Lower lobe of right lung (tissue), 2 donors: ENCODE results near the gene NUMB. TPM values are rescaled to one million over a fixed set of nuclear protein-coding genes. Genes with fewer than 3 reads are reported as not detected.

Experiments used
- ATAC-seq, 2 donors: fragments of 200-7000 bp; cut with Tn5 transposase; one replicate each; pipeline ENCODE4 v1.9.1; 2020 to 2022; ENCODE audit warnings: mild to moderate bottlenecking in 2 of 2, moderate library complexity in 2 of 2
- DNase-seq: peaks from one replicate; pipeline ENCODE4 v3.0.0-alpha.2; 2020
- H3K27ac ChIP-seq: fragments of 200-600 bp; one replicate; pipeline ENCODE4 v1.8.0; 2022
- H3K27me3 ChIP-seq: fragments of 200-600 bp; one replicate; pipeline ENCODE4 v1.8.0; 2022; ENCODE audit warnings: low read depth
- H3K36me3 ChIP-seq: fragments of 200-600 bp; one replicate; pipeline ENCODE4 v1.8.0; 2022; ENCODE audit warnings: mild to moderate bottlenecking
- H3K4me1 ChIP-seq: fragments of 200-600 bp; one replicate; pipeline ENCODE4 v1.8.0; 2022
- H3K4me3 ChIP-seq: fragments of 200-600 bp; one replicate; pipeline ENCODE4 v1.8.0; 2022; ENCODE audit warnings: mild to moderate bottlenecking
- H3K9me3 ChIP-seq: fragments of 200-600 bp; one replicate; pipeline ENCODE4 v1.8.0; 2022
- intact Hi-C: fragments of 100-400 bp; cut with DNase I; formaldehyde crosslinking; loops from one replicate; pipeline ENCODE4 v1.11.0; 2022
- total RNA-seq: library from RNA; stranded (reverse); fragmentation: NEBNext Ultra II Directional; extraction: Animal tissue kit (Norgen Biotek cat#: 25700); gene quantifications from one replicate; pipeline ENCODE4 v1.2.1, GENCODE V29; 2021
- TF ChIP-seq, protein P1 (sequence below): fragments of 200-600 bp; IDR thresholded peaks from one replicate; pipeline ENCODE4 v1.8.0; 2022; ENCODE audit warnings: antibody characterized with exemption, mild to moderate bottlenecking
- donor health status: DM: no; HTN: yes; CAD: no; lungs with severe emphysema.

NUMB gene
- total RNA-seq, 1 donor from 2014 or later = 126 TPM

DNA sequence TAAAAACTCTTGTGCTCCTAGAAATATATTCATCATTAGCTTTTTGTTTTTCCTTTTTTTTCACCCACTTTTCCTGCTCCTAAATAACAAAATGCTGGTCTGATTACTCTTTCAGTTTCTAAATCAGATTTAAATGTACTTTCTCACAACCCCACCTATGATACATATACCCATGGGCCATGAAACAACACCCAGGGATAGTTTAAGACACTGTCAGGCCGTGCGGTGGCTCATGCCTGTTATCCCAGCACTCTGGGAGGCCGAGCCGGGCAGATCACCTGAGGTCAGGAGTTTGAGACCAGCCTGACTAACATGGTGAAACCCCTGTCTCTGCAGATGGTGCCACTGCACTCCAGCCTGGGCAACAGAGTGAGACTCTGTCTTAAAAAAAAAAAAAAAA, 1.6 kb upstream of the NUMB start:
- DNase-seq (no peak), ATAC-seq (no peak)
- Histone ChIP-seq H3K4me3 (no peak overlapping the region), H3K36me3 (no peaks in the 10 kb centered on the region), H3K27me3 (no peaks in the 10 kb centered on the region), H3K4me1 (peaks cover 80% of the 10 kb centered on the region), H3K9me3 (no peaks in the 10 kb centered on the region), H3K27ac (no peak overlapping the region)
- TF ChIP-seq, protein P1, sequence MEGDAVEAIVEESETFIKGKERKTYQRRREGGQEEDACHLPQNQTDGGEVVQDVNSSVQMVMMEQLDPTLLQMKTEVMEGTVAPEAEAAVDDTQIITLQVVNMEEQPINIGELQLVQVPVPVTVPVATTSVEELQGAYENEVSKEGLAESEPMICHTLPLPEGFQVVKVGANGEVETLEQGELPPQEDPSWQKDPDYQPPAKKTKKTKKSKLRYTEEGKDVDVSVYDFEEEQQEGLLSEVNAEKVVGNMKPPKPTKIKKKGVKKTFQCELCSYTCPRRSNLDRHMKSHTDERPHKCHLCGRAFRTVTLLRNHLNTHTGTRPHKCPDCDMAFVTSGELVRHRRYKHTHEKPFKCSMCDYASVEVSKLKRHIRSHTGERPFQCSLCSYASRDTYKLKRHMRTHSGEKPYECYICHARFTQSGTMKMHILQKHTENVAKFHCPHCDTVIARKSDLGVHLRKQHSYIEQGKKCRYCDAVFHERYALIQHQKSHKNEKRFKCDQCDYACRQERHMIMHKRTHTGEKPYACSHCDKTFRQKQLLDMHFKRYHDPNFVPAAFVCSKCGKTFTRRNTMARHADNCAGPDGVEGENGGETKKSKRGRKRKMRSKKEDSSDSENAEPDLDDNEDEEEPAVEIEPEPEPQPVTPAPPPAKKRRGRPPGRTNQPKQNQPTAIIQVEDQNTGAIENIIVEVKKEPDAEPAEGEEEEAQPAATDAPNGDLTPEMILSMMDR = no peak
- intact Hi-C loops = loop anchor here (10.0 kb wide), 1 partner anchor 165 kb away; no protein-coding TSS in a partner anchor

DNA sequence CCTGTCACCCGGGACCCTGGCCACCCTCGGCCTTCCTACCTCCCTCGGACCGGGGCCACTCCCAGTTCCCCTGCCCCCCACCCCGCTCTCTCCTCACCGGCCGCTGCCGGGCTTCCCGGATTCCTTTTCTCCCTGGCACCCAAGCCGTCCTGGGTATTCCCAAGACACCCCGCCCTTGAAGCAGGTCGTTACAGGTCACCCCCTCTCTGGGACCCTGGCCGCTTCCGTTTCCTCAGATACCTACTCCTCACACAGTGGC, 493 bp downstream of the NUMB start:
- TF ChIP-seq, protein P1 = no peak
- no peaks in the 10 kb centered on the region for H3K36me3 ChIP-seq
- no peaks in the 10 kb centered on the region for H3K9me3 ChIP-seq
- DNase-seq (peak; percentile 71), ATAC-seq (peak; percentile 41 to 60)
- intact Hi-C loops = no loop called here
- no peaks in the 10 kb centered on the region for H3K27me3 ChIP-seq
- H3K4me3 ChIP-seq = peak overlapping the region; percentile 87
- peak overlapping the region; percentile 91 for H3K27ac ChIP-seq
- peaks cover 75% of the 10 kb centered on the region for H3K4me1 ChIP-seq

DNA sequence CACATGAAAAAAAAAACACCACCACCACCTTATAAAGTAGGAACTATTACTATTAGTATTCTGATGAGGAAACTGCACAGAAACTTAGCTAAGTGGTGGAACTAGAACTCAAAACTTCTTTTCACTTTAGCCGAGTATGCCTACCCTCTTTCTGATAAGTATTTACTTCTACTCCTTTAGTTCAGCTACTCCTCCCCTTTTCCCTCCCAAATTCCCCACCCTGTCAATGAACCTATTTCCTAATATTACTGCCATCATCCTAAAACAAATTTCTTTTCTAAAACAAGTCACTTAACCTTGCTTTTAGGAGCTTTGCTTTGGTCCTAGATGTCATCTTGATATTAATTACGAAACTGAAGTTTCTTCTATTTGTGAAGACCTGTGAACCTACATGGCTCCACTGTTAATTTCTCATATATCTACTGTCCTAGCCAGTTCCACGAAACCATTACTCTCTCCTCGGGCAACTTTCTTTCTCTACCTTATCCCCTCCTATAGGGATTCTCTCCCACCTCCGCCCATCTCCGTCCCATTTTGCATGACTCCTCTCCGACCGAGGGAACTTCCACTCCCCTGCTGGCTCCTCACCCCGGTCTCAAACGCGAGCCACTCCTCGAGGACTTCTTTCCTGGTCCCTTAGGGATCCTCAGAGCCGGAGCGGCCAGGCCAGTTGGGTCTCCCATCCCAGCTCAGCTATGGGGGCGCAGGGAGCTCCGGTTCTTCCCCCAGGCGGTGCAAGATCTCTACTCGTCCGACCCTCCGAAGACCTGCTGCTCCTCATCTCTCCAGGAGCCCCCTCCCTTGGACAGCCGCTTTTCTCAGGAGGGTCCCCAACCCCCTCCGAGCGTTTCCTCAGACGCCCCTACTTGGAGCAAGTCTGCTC, 1.1 kb downstream of the NUMB start:
- intact Hi-C loops = no loop called here
- Histone ChIP-seq H3K4me3 (peak overlapping the region; percentile 87), H3K27ac (peak overlapping the region; percentile 91), H3K9me3 (no peaks in the 10 kb centered on the region), H3K36me3 (no peaks in the 10 kb centered on the region), H3K4me1 (peaks cover 75% of the 10 kb centered on the region), H3K27me3 (no peaks in the 10 kb centered on the region)
- TF ChIP-seq, protein P1 = no peak
- DNase-seq = peak; percentile 63
- peak; percentile 32 to 56 for ATAC-seq

DNA sequence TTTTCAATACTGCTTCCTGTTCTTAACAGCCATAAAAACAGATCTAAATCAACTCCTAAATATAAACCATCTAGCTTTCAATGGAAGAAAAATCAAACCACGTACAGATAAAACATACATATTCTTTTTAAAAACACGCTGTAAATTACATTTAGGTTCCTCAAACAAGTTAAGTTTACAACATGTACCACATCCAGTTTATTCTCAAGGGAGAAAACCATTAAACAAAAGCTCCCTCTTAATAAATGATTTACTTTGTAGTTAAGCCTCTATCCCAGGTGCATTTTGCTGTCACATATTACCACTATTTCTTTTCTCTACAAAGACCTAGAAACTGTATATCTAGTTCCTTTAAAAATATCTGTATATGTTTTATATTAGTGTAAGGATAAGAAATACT, 3.1 kb downstream of the NUMB start:
- TF ChIP-seq, protein P1 = no peak
- H3K9me3 ChIP-seq = no peaks in the 10 kb centered on the region
- peaks cover 63% of the 10 kb centered on the region for H3K4me1 ChIP-seq
- DNase-seq = no peak
- H3K36me3 ChIP-seq = no peaks in the 10 kb centered on the region
- intact Hi-C loops = no loop called here
- no peaks in the 10 kb centered on the region for H3K27me3 ChIP-seq
- H3K4me3 ChIP-seq = no peak overlapping the region
- no peak for ATAC-seq
- peak overlapping the region; percentile 37 for H3K27ac ChIP-seq

DNA sequence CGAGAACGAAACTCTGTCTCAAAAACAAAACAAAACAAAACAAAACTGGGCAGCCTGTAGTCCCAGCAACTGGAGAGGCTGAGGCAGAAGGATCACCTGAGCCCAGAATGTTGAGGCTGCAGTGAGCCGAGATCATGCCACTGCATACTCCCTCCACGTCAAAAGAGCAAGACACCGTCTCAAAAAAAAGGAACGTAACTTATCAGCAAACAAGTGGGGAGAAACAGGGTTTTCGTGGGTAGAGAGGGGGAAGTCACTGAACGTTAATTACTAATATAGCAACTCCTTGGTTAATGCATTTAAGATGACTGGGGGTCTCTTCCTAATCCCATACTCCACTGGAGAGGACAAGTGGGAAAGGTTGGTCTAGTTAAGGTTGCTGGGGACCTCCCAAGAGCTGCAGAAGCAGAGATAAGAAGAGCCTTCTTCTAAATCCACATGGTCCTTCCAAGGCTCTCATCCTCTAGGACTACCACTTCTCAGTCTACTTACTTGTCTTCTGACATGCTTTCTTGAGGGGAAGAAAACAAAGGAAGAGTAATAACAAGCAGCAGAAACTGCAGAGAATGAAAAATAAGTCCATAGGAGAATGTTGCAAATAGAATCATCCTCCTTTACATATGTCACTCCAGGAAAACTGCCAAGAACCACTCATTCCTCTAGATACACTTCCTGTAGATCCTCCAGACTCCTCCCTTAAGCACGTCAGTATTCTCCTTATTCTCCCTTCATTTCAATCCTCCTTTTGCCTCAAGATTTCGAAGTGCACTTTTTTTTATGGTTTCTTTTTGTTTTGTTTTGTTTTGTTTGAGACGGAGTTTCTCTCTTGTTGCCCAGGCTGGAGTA, 5.8 kb downstream of the NUMB start:
- no peaks in the 10 kb centered on the region for H3K9me3 ChIP-seq
- ATAC-seq = no peak
- peaks cover 50% of the 10 kb centered on the region for H3K4me1 ChIP-seq
- no peak overlapping the region for H3K27ac ChIP-seq
- H3K4me3 ChIP-seq = no peak overlapping the region
- TF ChIP-seq, protein P1 = no peak
- H3K27me3 ChIP-seq = no peaks in the 10 kb centered on the region
- intact Hi-C loops = no loop called here
- H3K36me3 ChIP-seq = no peaks in the 10 kb centered on the region
- DNase-seq = no peak
